ENCODE measurements around the gene GOPC. TPM values are rescaled to one million over a fixed set of nuclear protein-coding genes. Genes with fewer than 3 reads are reported as not detected.

GOPC gene
- total RNA-seq, 4 donors from 2014 or later, result 20.7 to 29.1 (median 23.9) TPM

DNA sequence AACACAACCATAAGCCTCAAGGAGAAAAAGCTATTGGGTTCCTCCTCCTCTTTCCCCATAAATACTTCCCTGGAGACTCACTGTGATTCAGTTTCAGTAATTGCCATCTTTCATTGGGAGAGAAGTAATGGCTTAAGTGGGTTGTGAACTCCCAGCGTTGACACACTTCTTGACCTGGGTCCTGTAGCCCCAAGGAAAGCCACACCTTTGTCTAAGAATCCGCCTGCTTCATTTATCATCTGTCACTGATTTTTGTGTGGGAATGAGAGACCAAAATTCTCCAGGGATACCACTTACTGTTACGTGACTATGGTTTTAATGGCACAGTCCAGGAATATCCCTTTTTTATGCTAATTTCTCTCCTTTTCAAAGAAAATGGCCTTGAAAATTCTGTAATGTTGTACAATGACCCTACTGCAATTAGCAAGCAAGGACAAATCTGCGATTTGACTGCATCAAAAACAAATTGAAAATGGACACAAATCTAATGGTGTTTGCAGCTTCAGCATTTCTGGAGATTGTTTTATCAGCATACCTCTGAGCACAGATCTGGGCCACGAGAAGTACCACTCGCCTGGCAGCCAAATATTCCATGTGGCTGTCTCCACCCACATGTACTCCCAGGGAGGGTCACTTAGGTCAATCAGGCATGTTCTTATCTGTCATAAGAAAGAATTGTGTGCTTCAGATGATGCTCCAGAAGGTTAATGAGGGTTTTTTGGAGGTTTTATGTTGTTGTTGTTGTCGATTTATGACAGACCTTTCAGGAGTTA, 90.1 kb downstream of the GOPC start:
- TF ChIP-seq, protein P1, sequence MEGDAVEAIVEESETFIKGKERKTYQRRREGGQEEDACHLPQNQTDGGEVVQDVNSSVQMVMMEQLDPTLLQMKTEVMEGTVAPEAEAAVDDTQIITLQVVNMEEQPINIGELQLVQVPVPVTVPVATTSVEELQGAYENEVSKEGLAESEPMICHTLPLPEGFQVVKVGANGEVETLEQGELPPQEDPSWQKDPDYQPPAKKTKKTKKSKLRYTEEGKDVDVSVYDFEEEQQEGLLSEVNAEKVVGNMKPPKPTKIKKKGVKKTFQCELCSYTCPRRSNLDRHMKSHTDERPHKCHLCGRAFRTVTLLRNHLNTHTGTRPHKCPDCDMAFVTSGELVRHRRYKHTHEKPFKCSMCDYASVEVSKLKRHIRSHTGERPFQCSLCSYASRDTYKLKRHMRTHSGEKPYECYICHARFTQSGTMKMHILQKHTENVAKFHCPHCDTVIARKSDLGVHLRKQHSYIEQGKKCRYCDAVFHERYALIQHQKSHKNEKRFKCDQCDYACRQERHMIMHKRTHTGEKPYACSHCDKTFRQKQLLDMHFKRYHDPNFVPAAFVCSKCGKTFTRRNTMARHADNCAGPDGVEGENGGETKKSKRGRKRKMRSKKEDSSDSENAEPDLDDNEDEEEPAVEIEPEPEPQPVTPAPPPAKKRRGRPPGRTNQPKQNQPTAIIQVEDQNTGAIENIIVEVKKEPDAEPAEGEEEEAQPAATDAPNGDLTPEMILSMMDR (IDR thresholded peaks at IDR 0.05; ENCODE audit: low read depth), result no peak

Other genes starting within 250 kb of the GOPC start
- under 1 TPM in 2 of 4 donors, not detected in 2; under 0.01 to 0.17 TPM for gene ROS1, start 176.6 kb downstream of the GOPC start, total RNA-seq
- 10 to 100 TPM in 3 of 4 donors, 1 to 10 TPM in 1; 8.8 to 22.2 (median 18.6) TPM for gene DCBLD1, start 119.8 kb downstream of the GOPC start, total RNA-seq
- 10 to 100 TPM; 17.2 to 39.5 (median 25.1) TPM for gene NUS1, start 73.0 kb upstream of the GOPC start, total RNA-seq

Data from subcutaneous adipose tissue (tissue), 4 donors.